Activated naive CD4-positive, alpha-beta T cell treated with anti-CD3 and anti-CD28 coated beads, Interleukin-2, amount 50 U/mL, for 16 hours (primary cell): ENCODE results near the gene SUCNR1.
"Not testable (repeated sequence)": the region's sequence is repeated elsewhere in the genome, so short reads cannot be mapped to it uniquely, and the experiment has no call there.

Source experiments
- DNase-seq: peaks from one replicate; pipeline ENCODE4 v3.0.0-alpha.2; 2020

SUCNR1 gene

GRCh38 chr3:151901644-151902285 is 28.3 kb downstream of the SUCNR1 start:
- DNase-seq: no peak

GRCh38 chr3:151903501-151903991 is 30.1 kb downstream of the SUCNR1 start:
- no peak for DNase-seq

- DNase-seq: no peak
Measured at GRCh38 chr3:151905647-151906046, 32.2 kb downstream of the SUCNR1 start.

GRCh38 chr3:151906751-151907150 is 33.3 kb downstream of the SUCNR1 start:
- no peak for DNase-seq

- no peak for DNase-seq
Measured at GRCh38 chr3:151908399-151908798, 35.0 kb downstream of the SUCNR1 start.

- DNase-seq: no peak
Measured at GRCh38 chr3:151909681-151910405, 36.4 kb downstream of the SUCNR1 start.

GRCh38 chr3:151911462-151911861 is 38.0 kb downstream of the SUCNR1 start:
- no peak for DNase-seq

- DNase-seq: no peak
Measured at GRCh38 chr3:151912028-151912427, 38.6 kb downstream of the SUCNR1 start.

GRCh38 chr3:151916781-151917180 is 43.3 kb downstream of the SUCNR1 start:
- no peak for DNase-seq

- DNase-seq: no peak
Measured at GRCh38 chr3:151918253-151919029, 45.0 kb downstream of the SUCNR1 start.

GRCh38 chr3:151919030-151919328 is 45.5 kb downstream of the SUCNR1 start:
- no peak for DNase-seq

- no peak for DNase-seq
Measured at GRCh38 chr3:151919446-151919845, 46.0 kb downstream of the SUCNR1 start.

- DNase-seq: no peak
Measured at GRCh38 chr3:151923901-151924300, 50.5 kb downstream of the SUCNR1 start.

GRCh38 chr3:151924753-151925152 is 51.3 kb downstream of the SUCNR1 start:
- DNase-seq: no peak

- no peak for DNase-seq
Measured at GRCh38 chr3:151925419-151925818, 52.0 kb downstream of the SUCNR1 start.

- no peak for DNase-seq
Measured at GRCh38 chr3:151925876-151926275, 52.4 kb downstream of the SUCNR1 start.

GRCh38 chr3:151926956-151927355 is 53.5 kb downstream of the SUCNR1 start:
- DNase-seq: no peak

GRCh38 chr3:151927915-151928525 is 54.6 kb downstream of the SUCNR1 start:
- not testable (repeated sequence) for DNase-seq

GRCh38 chr3:151931171-151931570 is 57.7 kb downstream of the SUCNR1 start:
- DNase-seq: no peak

- DNase-seq: no peak
Measured at GRCh38 chr3:151933234-151933853, 59.9 kb downstream of the SUCNR1 start.
